DMS53 treated with DMSO at 0.1 percent for 48 hours (cell line): Measurements from ENCODE around the gene DENND4B.
"Not testable (repeated sequence)": the region's sequence is repeated elsewhere in the genome, so short reads cannot be mapped to it uniquely, and the experiment has no call there.

ENCODE experiments used
- DNase-seq: peaks from one replicate; lab custom pipeline; 2025; ENCODE audit not compliant: unreplicated experiment; lab: John Stamatoyannopoulos, UW

The DENND4B gene

DNA sequence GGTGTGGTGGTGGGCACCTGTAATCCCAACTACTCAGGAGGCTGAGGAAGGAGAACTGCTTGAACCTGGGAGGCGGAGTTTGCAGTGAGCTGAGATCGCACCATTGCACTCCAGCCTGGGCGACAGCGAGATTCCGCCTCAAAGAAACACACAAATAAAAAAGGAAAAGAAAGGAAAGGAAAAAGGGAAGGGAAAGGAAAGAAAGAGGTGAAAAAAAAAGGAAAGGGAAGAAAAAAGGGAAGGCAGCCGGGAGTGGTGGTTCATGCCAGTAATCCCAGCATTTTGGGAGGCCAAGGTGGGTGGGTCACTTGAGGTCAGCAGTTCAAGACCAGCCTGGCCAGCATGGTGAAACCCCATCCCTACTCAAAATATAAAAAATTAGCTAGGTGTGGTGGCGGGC, 55.5 kb downstream of the DENND4B start:
- not testable (repeated sequence) for DNase-seq

DNA sequence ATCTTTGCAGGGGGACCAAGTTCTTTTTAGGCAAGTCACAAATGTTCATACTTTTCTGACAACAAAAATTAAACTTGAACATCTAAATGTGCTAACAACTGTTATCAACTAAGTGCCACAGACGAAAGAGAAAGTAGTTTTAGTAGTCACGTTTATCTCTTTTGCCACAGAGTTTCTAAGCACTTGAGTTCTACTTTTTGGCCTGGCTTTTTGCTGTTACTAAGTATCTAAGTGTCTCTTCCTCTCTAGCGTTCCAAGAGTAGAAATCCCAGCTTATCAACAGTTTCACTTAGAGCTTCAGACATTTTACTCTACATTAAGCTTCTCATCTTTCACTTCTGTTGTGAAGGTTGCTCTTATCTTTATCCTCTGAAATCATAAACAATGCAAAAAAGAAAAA, 58.0 kb downstream of the DENND4B start:
- no peak for DNase-seq

DNA sequence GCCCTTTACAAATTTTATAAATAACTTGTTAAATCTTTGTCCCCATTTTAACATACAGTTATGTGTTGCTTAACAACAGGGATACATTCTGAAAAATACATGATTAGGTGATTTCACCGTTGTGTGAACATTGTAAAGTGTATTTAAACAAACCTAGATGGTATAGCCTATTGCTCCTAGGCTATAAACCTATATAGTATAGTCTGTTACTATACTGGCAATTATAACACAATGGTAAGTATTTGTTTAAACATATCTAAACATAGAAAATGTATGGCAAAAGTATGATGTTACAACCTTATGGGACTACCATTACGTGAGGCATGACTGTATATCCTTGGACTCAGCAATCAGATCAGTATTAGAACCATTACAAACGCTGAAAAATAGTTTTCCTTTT, 60.4 kb downstream of the DENND4B start:
- DNase-seq, result no peak

DNA sequence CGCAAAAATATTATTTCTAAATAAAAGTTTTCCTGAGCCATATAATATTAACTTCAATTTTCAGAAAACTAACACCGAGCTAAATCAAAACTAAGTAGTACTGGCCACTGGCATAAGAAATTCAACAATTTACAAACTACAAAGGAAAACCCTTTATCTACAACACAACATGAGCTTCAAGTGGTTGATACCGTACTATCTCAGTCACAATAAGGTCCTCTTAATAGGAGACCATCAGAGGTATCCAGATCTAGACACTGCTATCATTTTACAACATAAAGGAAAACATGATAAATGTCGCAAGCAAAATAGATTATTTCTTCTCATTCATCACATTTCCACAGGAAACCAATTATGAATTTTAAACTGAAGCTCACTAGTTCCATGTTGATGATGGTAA, 63.3 kb downstream of the DENND4B start:
- DNase-seq, result no peak

DNA sequence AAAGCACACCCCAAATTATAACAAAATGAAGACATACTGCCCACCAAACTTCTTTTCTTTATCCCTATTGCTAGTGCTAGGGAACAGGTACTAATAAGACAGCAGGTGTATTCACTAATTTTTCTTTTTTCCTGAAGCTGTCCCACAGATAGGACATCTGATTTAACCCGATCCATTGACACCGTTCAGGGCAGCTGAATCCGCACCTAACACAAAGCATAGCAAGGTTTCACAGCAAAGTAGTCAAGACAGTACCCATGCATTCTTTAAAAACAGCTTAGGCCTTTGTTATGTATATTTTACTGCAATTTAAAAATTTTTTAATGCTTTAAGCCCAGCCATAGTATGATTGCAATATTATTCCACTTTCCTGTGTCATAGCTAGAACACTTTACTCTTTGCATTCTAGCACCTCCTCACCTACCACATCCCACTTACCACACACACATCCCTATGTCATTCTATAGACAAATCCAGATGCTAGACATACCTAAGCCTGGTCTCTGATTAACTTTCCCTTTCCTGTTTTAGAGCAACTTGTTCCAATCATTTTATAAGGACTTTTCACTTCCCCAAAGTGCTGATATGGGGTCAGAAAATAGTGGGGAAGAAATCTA, 64.1 kb downstream of the DENND4B start:
- no peak for DNase-seq

DNA sequence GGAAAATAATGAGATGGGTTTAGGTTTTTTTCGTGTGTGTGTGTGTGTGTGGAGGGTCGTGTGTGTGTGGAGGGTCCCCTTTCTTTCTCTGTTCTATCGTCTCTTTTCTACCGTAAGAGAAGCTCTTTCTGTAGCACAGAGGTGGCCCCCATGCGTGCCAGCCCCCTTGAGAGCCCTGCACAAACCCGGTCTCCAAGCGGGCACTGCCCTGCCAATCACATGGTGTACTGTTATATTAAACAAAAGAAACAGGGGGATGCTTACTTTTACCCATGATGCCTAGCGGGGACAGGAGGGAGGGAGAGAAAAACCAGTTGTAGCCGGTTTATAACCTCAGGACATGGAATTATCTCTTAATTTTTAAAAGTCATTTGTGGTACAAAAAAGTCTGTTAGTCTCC, 64.8 kb downstream of the DENND4B start:
- DNase-seq, result peak; percentile 11

DNA sequence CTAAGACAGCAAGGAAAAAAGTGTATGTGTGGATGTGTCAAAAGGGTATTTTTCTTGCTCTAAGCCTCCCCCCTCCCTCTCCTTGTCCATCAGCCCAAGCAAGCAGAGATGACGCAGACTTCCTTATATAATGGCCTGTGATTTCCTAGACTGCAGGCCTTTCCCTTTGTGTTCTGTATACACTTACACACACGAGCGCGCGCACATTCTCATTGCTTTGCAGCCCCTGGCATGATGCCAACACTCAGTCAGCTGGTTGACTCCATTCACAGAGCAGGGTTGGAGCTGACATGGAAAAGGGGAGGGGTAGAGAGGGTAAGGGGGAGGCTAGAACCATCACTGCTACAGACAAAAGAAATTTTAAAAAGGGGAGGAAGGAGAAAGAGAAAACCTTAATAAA, 65.6 kb downstream of the DENND4B start:
- peak; percentile 98 for DNase-seq

DNA sequence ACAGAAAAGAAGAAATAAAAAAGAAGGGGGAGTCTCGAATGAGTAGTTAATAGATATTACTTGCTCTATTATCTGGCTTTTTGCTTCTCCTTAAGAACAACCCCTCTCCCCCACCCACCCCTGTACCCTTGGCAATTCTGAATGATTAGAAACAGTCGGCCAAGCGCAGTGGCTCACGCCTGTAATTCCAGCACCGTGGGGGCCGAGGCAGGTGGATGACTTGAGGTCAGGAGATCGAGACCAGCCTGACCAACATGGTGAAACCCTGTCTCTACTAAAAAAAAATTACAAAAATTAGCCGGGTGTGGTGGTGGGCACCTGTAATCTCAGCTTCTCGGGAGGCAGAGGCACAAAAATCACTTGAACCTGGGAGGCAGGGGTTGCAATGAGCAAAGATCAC, 66.5 kb downstream of the DENND4B start:
- no peak for DNase-seq
